Fibroblast of pulmonary artery (primary cell): Measurements from ENCODE around the gene SPATA31C1.

ENCODE experiments used
- DNase-seq: peaks from one replicate; pipeline ENCODE4 v3.0.0-alpha.2; 2010; ENCODE audit warnings: low read depth
- H3K4me3 ChIP-seq: replicated peaks from 2 replicates; pipeline ENCODE4 v1.5.1; 2011; ENCODE audit warnings: low read depth, mild to moderate bottlenecking, control low read depth, low read length, moderate library complexity
- CTCF ChIP-seq: IDR thresholded peaks from 2 replicates; pipeline ENCODE4 v1.5.1; 2011; ENCODE audit warnings: mild to moderate bottlenecking, control low read depth, low read length, inconsistent platforms; ENCODE audit errors: missing control alignments

SPATA31C1 gene

DNA sequence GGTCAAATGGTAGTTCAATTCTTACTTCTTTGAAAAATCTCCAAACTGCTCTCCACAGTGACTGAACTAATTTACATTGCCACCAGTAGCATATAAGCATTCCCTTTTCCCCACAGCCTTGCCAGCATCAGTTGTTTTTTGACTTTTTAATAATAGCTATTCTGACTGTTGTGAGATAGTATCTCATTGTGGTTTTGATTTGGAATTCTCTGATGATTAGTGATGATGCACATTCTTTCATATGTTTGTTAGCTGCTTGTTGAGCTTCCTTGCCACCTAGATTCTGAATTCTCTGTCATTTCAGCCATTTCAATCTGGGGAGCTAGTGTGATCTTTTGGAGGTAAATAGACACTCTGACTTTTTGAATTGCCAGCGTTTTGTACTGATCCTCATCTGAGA, 32.5 kb downstream of the SPATA31C1 start:
- H3K4me3 ChIP-seq = no peak overlapping the region
- TF ChIP-seq CTCF = no peak
- no peak for DNase-seq

DNA sequence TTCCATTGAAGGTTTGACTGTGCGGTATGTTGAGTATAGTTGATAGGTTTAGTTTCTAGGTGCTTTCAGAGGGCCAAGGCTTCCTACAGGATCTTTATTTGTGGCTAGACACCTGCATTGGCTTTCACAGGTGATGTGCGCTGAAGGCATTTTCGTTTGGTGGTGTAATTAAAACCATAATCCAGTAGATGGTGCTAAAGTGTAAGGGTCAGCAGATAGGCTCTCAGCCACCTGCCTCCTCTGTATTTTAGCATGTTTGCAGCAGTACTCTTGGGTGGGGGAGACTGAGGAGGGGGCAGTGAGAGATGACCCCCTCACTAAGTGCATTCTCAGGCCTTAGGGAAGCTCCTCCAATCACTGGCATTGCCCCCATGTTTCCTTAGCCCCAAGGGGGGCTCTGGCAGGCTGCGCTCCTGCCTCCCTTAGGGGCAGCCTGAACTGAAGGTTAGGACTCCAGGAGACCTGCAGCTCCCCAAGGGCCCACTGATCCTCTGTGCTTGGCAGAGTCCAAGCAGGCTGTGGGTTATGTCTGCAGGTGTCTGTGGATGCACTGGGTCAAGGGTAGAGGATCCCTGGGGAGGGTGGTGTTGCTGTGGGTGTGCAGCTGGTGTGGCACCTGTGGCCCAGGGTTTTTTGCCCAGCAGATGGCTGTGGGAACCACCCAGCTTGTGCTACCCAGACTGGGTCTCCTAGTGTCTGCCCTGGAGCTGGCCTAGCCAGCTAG, 33.2 kb downstream of the SPATA31C1 start:
- peak; percentile 57 for TF ChIP-seq CTCF
- DNase-seq = peak; percentile 53

DNA sequence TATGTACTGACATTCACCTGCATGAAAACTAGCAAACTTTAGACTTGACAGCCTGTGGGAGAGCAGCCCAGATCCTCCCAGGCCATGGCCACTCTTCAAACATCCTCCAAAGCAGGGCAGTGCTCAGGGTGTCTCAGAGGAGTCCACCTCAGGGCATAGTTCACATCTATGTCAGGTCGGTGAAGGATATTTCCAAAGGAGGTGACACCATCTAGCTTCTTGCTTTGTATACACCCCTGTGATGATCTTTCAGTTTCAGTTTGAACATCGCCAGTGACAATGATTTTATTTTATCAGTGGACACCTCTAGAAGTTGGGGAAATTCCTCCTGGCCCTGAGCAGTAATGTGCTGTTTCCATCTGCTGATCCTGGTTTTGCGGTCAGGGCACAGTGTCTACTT, 36.5 kb downstream of the SPATA31C1 start:
- DNase-seq = no peak
- no peak for TF ChIP-seq CTCF

More for the DNA sequence above, 33.2 kb downstream of the SPATA31C1 start:
- H3K4me3 ChIP-seq = no peak overlapping the region

GRCh38 chr9:87957839-87958238, 40.1 kb downstream of the SPATA31C1 start:
- TF ChIP-seq CTCF = no peak
- H3K4me3 ChIP-seq = no peak overlapping the region
- no peak for DNase-seq

More for the DNA sequence above, 36.5 kb downstream of the SPATA31C1 start:
- H3K4me3 ChIP-seq = no peak overlapping the region

DNA sequence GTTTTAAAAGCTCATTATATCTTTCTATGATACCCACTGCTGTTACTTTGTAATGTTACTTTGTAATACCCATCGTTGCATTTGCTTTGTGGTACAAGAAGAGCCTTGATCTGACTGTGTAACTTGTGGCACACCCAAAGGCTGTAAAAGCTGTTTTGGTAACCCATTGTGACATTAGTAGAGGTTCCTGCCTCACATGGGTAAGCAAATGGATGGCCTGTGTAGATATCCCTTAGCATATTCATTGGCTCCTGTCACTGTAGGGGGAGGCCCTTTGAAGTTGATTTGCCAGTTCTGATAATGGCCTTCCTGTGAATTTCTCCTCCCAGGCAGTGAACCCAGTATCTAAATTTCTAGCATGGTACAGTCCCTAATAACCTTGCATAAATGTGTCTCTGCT, 40.8 kb downstream of the SPATA31C1 start:
- no peak overlapping the region for H3K4me3 ChIP-seq
- no peak for TF ChIP-seq CTCF
- no peak for DNase-seq

GRCh38 chr9:87959916-87960581, 42.3 kb downstream of the SPATA31C1 start:
- no peak for TF ChIP-seq CTCF
- H3K4me3 ChIP-seq = no peak overlapping the region
- DNase-seq = peak; percentile 77
